ENCODE results near the gene CFAP45.

CFAP45 gene

DNA sequence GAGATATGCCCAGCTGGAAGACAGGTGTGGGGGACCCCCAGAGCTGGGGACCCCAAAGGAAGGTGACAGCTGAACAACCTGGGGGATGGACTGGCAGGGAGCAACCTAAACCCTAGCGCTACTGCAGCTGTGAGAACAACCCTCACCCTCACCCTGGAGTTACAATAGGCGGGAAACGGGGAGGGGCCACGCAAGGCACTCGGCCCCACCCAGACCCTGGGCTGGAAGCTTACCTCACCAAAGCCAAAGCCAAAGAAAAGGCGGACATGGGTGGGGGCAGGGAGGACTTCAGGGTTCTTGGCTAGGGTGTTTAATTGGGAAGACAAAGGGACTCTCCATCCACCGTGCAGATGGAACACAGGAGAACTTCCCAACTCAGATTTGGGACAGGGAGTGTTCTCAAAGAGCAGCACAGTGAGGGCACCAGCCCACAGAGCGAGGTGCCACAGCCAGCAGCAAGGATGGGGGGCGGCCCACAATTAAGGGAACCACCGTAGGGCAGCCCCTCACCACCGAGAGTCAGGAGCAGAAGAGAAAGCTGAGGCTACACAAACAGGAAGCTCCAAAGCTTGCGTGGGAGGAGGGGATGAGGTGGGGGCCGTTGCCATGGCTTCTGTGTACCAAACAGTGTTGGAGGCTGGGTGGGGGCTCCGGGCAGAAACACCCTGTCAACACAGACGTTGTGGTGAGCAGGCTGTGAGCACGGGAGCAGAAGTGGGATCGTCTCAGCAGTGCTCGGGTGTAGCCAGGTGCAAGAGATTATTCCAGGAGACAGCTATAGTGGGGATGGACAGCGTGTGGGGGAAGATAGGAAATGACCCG is 23.4 kb upstream of the CFAP45 start:
- Histone ChIP-seq H3K4me3 (ENCODE audit: low read depth in 1 of 5, low read length in 5 of 5) (peak overlapping the region; percentile 84 to 100 (median 92)), H3K9ac (ENCODE audit: low read length in 5 of 5) (peak overlapping the region; percentile 44 to 99 (median 95)), H3K36me3 (ENCODE audit: control insufficient read depth in 5 of 5, insufficient read depth in 5 of 5, low read length in 5 of 5) (peaks cover 4 to 34% (median 24%) of the 10 kb centered on the region in 5 donors), H3K27ac (ENCODE audit: low read depth, low read length) (peak overlapping the region; percentile 97), H3K4me1 (ENCODE audit: control insufficient read depth in 5 of 5, insufficient read depth in 5 of 5, low read length in 5 of 5) (peaks cover 9 to 75% (median 51%) of the 10 kb centered on the region in 5 donors), H3K27me3 (ENCODE audit: control insufficient read depth in 5 of 5, insufficient read depth in 4 of 5, low read length in 5 of 5) (no peaks in the 10 kb centered on the region), H3K9me3 (ENCODE audit: control insufficient read depth in 5 of 5, low read length in 5 of 5) (no peaks in the 10 kb centered on the region)

DNA sequence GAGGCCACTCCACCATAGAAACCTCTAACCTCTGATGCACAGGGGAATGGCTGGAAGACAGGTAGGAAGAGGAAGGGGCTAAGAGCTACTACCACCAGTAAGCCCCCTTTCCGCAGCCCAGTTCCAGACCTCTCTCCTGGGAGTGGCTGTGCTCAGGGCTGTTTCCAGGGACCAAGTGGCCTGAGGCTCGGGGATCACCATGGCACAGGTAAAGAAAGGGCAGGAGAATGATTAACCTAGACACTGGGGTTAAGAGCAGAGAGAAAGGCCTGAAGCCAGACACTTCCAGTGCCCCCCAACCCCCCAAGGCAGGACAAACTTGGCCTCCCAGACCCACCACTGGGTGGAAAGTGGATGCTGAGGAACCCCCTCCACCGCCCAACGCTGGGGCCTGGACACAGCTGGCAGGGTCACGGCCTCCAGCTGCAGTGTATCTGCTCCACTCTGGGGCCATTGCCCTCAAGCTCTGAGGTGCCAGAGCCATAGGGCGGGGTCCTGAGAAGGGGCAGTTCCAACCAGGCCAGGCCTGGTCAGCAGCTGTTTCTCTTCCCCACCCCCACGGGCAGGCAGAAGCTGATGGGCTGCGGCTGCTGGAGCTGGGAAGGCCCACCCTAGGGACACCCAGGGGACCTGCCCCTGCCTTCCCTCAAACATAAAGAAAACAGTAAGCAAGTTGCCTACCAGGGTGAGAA is 22.7 kb upstream of the CFAP45 start:
- Histone ChIP-seq H3K36me3 (ENCODE audit: control insufficient read depth in 5 of 5, insufficient read depth in 5 of 5, low read length in 5 of 5) (peaks cover 4 to 41% (median 31%) of the 10 kb centered on the region in 5 donors), H3K4me1 (ENCODE audit: control insufficient read depth in 5 of 5, insufficient read depth in 5 of 5, low read length in 5 of 5) (peaks cover 11 to 81% (median 59%) of the 10 kb centered on the region in 5 donors), H3K4me3 (ENCODE audit: low read depth in 1 of 5, low read length in 5 of 5) (peak overlapping the region; percentile 84 to 100 (median 92)), H3K9ac (ENCODE audit: low read length in 5 of 5) (peak overlapping the region; percentile 22 to 99 (median 91)), H3K27me3 (ENCODE audit: control insufficient read depth in 5 of 5, insufficient read depth in 4 of 5, low read length in 5 of 5) (no peaks in the 10 kb centered on the region), H3K9me3 (ENCODE audit: control insufficient read depth in 5 of 5, low read length in 5 of 5) (no peaks in the 10 kb centered on the region), H3K27ac (ENCODE audit: low read depth, low read length) (peak overlapping the region; percentile 97)

GRCh38 chr1:159921700-159922504 is 21.9 kb upstream of the CFAP45 start:
- H3K27me3 ChIP-seq (ENCODE audit: control insufficient read depth in 5 of 5, insufficient read depth in 4 of 5, low read length in 5 of 5), result no peaks in the 10 kb centered on the region
- peaks cover 4 to 47% (median 35%) of the 10 kb centered on the region in 5 donors for H3K36me3 ChIP-seq (ENCODE audit: control insufficient read depth in 5 of 5, insufficient read depth in 5 of 5, low read length in 5 of 5)
- peak overlapping the region; percentile 3 to 100 (median 92) for H3K4me3 ChIP-seq (ENCODE audit: low read depth in 1 of 5, low read length in 5 of 5)
- H3K4me1 ChIP-seq (ENCODE audit: control insufficient read depth in 5 of 5, insufficient read depth in 5 of 5, low read length in 5 of 5), result peaks cover 11 to 85% (median 63%) of the 10 kb centered on the region in 5 donors
- H3K27ac ChIP-seq (ENCODE audit: low read depth, low read length), result peak overlapping the region; percentile 97
- no peaks in the 10 kb centered on the region for H3K9me3 ChIP-seq (ENCODE audit: control insufficient read depth in 5 of 5, low read length in 5 of 5)
- H3K9ac ChIP-seq (ENCODE audit: low read length in 5 of 5), result peak overlapping the region; percentile 48 to 99 (median 91)

GRCh38 chr1:159921251-159921650 is 21.3 kb upstream of the CFAP45 start:
- peak overlapping the region in 4 of 5 donors; percentile 41 to 99 (median 49) for H3K9ac ChIP-seq (ENCODE audit: low read length in 5 of 5)
- peaks cover 11 to 87% (median 66%) of the 10 kb centered on the region in 5 donors for H3K4me1 ChIP-seq (ENCODE audit: control insufficient read depth in 5 of 5, insufficient read depth in 5 of 5, low read length in 5 of 5)
- H3K4me3 ChIP-seq (ENCODE audit: low read depth in 1 of 5, low read length in 5 of 5), result peak overlapping the region in 3 of 5 donors; percentile 27 to 97 (median 92)
- H3K27ac ChIP-seq (ENCODE audit: low read depth, low read length), result peak overlapping the region; percentile 97
- no peaks in the 10 kb centered on the region for H3K27me3 ChIP-seq (ENCODE audit: control insufficient read depth in 5 of 5, insufficient read depth in 4 of 5, low read length in 5 of 5)
- H3K9me3 ChIP-seq (ENCODE audit: control insufficient read depth in 5 of 5, low read length in 5 of 5), result no peaks in the 10 kb centered on the region
- H3K36me3 ChIP-seq (ENCODE audit: control insufficient read depth in 5 of 5, insufficient read depth in 5 of 5, low read length in 5 of 5), result peaks cover 4 to 54% (median 41%) of the 10 kb centered on the region in 5 donors

GRCh38 chr1:159920651-159921050 is 20.7 kb upstream of the CFAP45 start:
- H3K27me3 ChIP-seq (ENCODE audit: control insufficient read depth in 5 of 5, insufficient read depth in 4 of 5, low read length in 5 of 5), result no peaks in the 10 kb centered on the region
- H3K9ac ChIP-seq (ENCODE audit: low read length in 5 of 5), result no peak overlapping the region
- peak overlapping the region; percentile 97 for H3K27ac ChIP-seq (ENCODE audit: low read depth, low read length)
- H3K4me1 ChIP-seq (ENCODE audit: control insufficient read depth in 5 of 5, insufficient read depth in 5 of 5, low read length in 5 of 5), result peaks cover 11 to 83% (median 60%) of the 10 kb centered on the region in 5 donors
- H3K36me3 ChIP-seq (ENCODE audit: control insufficient read depth in 5 of 5, insufficient read depth in 5 of 5, low read length in 5 of 5), result peaks cover 4 to 56% (median 41%) of the 10 kb centered on the region in 5 donors
- H3K4me3 ChIP-seq (ENCODE audit: low read depth in 1 of 5, low read length in 5 of 5), result no peak overlapping the region
- no peaks in the 10 kb centered on the region for H3K9me3 ChIP-seq (ENCODE audit: control insufficient read depth in 5 of 5, low read length in 5 of 5)

DNA sequence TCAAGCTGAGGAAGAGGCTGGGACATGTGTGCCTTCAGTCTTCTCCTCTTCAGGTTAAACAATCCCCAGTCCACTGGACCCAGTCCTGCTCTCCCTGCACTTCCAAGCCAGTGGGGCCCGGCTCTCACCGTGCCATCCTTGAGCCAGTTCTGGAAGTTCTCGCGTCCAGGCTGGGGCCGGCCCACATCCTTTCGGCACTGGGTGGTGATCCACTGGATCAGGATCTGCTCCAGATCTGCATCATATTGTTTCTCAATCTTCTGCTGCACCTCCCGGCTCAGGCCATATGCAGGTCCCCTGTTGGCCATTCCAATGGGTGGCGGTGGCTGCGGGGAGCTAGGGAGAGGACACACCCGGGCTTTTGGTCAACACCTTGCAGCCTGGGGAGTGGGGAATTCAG is 20.2 kb upstream of the CFAP45 start:
- peak overlapping the region; percentile 97 for H3K27ac ChIP-seq (ENCODE audit: low read depth, low read length)
- peaks cover 4 to 56% (median 41%) of the 10 kb centered on the region in 5 donors for H3K36me3 ChIP-seq (ENCODE audit: control insufficient read depth in 5 of 5, insufficient read depth in 5 of 5, low read length in 5 of 5)
- H3K9ac ChIP-seq (ENCODE audit: low read length in 5 of 5), result no peak overlapping the region
- H3K27me3 ChIP-seq (ENCODE audit: control insufficient read depth in 5 of 5, insufficient read depth in 4 of 5, low read length in 5 of 5), result no peaks in the 10 kb centered on the region
- H3K4me3 ChIP-seq (ENCODE audit: low read depth in 1 of 5, low read length in 5 of 5), result no peak overlapping the region
- no peaks in the 10 kb centered on the region for H3K9me3 ChIP-seq (ENCODE audit: control insufficient read depth in 5 of 5, low read length in 5 of 5)
- H3K4me1 ChIP-seq (ENCODE audit: control insufficient read depth in 5 of 5, insufficient read depth in 5 of 5, low read length in 5 of 5), result peaks cover 11 to 81% (median 58%) of the 10 kb centered on the region in 5 donors

DNA sequence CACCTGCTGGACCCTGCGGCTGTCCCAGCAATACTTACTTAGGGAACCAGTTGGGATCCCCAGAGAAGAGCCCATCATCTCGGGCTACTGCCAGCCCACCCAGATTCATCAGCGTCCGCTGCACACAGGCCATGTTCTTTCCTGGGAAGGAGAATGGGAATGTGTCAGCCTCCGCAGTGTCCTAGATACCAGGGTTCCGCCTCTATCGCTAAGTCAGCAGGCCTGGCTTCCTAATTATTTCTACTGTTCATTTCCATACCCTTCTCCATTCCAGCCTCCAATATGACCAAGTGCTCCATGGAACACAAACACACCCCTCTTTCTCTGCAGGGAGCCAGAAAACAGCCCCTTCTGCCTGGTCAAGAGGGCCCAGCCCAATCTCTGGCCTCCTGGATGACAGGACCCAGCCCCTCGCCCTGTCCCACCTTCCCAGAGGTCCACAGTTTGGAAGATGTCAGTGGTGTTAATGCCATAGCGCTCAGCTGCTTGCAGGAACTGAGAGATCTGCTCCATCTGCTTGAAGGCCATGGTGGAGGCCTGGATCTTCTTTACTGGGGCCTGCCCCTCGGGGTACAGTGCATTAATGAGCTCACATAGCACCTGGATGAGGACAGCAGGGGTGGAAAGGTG is 19.4 kb upstream of the CFAP45 start:
- Histone ChIP-seq H3K27ac (ENCODE audit: low read depth, low read length) (no peak overlapping the region), H3K9ac (ENCODE audit: low read length in 5 of 5) (no peak overlapping the region), H3K27me3 (ENCODE audit: control insufficient read depth in 5 of 5, insufficient read depth in 4 of 5, low read length in 5 of 5) (no peaks in the 10 kb centered on the region), H3K4me1 (ENCODE audit: control insufficient read depth in 5 of 5, insufficient read depth in 5 of 5, low read length in 5 of 5) (peaks cover 11 to 74% (median 58%) of the 10 kb centered on the region in 5 donors), H3K9me3 (ENCODE audit: control insufficient read depth in 5 of 5, low read length in 5 of 5) (no peaks in the 10 kb centered on the region), H3K36me3 (ENCODE audit: control insufficient read depth in 5 of 5, insufficient read depth in 5 of 5, low read length in 5 of 5) (peaks cover 4 to 56% (median 43%) of the 10 kb centered on the region in 5 donors), H3K4me3 (ENCODE audit: low read depth in 1 of 5, low read length in 5 of 5) (no peak overlapping the region)

GRCh38 chr1:159918352-159919200 is 18.6 kb upstream of the CFAP45 start:
- Histone ChIP-seq H3K4me1 (ENCODE audit: control insufficient read depth in 5 of 5, insufficient read depth in 5 of 5, low read length in 5 of 5) (peaks cover 11 to 66% (median 56%) of the 10 kb centered on the region in 5 donors), H3K36me3 (ENCODE audit: control insufficient read depth in 5 of 5, insufficient read depth in 5 of 5, low read length in 5 of 5) (peaks cover 4 to 56% (median 43%) of the 10 kb centered on the region in 5 donors), H3K27ac (ENCODE audit: low read depth, low read length) (peak overlapping the region; percentile 11), H3K9me3 (ENCODE audit: control insufficient read depth in 5 of 5, low read length in 5 of 5) (no peaks in the 10 kb centered on the region), H3K4me3 (ENCODE audit: low read depth in 1 of 5, low read length in 5 of 5) (no peak overlapping the region), H3K9ac (ENCODE audit: low read length in 5 of 5) (no peak overlapping the region), H3K27me3 (ENCODE audit: control insufficient read depth in 5 of 5, insufficient read depth in 4 of 5, low read length in 5 of 5) (no peaks in the 10 kb centered on the region)
